Heart left ventricle (tissue), 13 donors: ENCODE measurements around the gene BTN3A1.

ENCODE experiments used
- POLR2A ChIP-seq, 2 donors: fragments of 450-650 bp; IDR thresholded peaks; one replicate each; pipeline ENCODE4 v1.6.1; 2017; ENCODE audit warnings: antibody characterized with exemption in 2 of 2, mild to moderate bottlenecking in 2 of 2, moderate library complexity in 2 of 2
- TF ChIP-seq, protein P1 (sequence below), 12 donors: fragments of 200-600 bp; sonication (generic) in 4 of 12; IDR thresholded peaks; one replicate each; pipeline versions ENCODE4 v1.5.0 to v1.8.0; 2018 to 2022; ENCODE audit warnings: antibody characterized with exemption in 12 of 12, mild to moderate bottlenecking in 5 of 12
- donor health status: ischemic (EF 13 %, LVEDD 7.1; RV severe dilation, severe dysfunction).
- donor health status: DM: no; HTN: yes; CAD: no.
- donor health status: DM: no; HTN: no; CAD: no.
- donor health status: ischemic (EF 25% LVEDD 6.9; RV normal size, moderate dysfunction).
- donor health status: ischemic (EF 25% LVEDD 5.7; RV mildly dilated, moderate dysfunction).
- donor health status: ischemic (EF 35%, LVEDD 5.7; RV mildly dilated, moderate dysfunction).
- donor health status: nonischemic (EF 11% LVEDD 7.7; RV severe dilation, severe dysfunction).
- donor health status: DM: yes; HTN: yes; CAD: no.
- donor health status: PGD.
- donor health status: ischemic (EF 29% LVEDD 5.4; RV normal size, mild dysfunction).
- donor health status: nonischemic (EF 23%, LVEDD 6.1; RV moderate dilation, normal function).

DNA sequence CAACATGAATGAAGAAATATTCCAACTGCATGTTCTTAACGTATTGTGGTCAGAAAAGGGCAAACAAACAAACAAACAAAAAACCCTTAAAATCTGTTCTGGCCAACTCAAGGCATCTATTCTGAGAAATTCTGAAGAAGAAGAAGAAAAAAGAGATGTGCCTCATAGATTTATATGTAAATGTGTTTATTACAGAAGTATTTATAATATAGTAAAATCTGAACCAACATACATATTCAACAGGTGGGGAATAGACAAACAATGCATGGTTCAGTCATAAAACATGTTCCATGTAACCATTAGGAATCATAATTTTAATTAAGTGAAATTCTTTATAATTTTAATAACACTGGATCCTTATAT is 36.5 kb upstream of the BTN3A1 start:
- TF ChIP-seq, protein P1, sequence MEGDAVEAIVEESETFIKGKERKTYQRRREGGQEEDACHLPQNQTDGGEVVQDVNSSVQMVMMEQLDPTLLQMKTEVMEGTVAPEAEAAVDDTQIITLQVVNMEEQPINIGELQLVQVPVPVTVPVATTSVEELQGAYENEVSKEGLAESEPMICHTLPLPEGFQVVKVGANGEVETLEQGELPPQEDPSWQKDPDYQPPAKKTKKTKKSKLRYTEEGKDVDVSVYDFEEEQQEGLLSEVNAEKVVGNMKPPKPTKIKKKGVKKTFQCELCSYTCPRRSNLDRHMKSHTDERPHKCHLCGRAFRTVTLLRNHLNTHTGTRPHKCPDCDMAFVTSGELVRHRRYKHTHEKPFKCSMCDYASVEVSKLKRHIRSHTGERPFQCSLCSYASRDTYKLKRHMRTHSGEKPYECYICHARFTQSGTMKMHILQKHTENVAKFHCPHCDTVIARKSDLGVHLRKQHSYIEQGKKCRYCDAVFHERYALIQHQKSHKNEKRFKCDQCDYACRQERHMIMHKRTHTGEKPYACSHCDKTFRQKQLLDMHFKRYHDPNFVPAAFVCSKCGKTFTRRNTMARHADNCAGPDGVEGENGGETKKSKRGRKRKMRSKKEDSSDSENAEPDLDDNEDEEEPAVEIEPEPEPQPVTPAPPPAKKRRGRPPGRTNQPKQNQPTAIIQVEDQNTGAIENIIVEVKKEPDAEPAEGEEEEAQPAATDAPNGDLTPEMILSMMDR (IDR thresholded peaks at IDR 0.05), result no peak
- TF ChIP-seq POLR2A (IDR thresholded peaks at IDR 0.05), result no peak
